GM12878 (cell line): ENCODE measurements around the gene RECK. TPM values are rescaled to one million over a fixed set of nuclear protein-coding genes. Genes with fewer than 3 reads are reported as not detected.

ENCODE experiments used
- ATAC-seq: fragments of 200-7000 bp; cut with Tn5 transposase; 3 replicates; pipeline ENCODE4 v1.9.1; 2020; ENCODE audit warnings: mild to moderate bottlenecking, moderate library complexity
- BruUV-seq: library from RNA; stranded (reverse); fragments of 400-500 nt; replicated peaks from 2 replicates; lab custom pipeline; 2021; lab: Mats Ljungman, UMichigan
- CTCF ChIA-PET: fragments of 300-600 bp; sonication (Branson Sonifier 250); formaldehyde crosslinking; extraction: SDS; loops from one replicate; lab custom pipeline; 2021; ENCODE audit warnings: inconsistent platforms; lab: Yijun Ruan, JAX
- POLR2A ChIA-PET: fragments of 350-600 bp; formaldehyde crosslinking; extraction: SDS; loops from one replicate; lab custom pipeline; 2021; ENCODE audit warnings: inconsistent platforms; lab: Charles Lee
- RAD21 ChIA-PET: fragments of 300-600 bp; sonication (Branson Sonifier 250); formaldehyde crosslinking; loops from one replicate; lab custom pipeline; 2023; ENCODE audit warnings: antibody characterized with exemption; ENCODE audit not compliant: unreplicated experiment; lab: Charles Lee
- SMC1A ChIA-PET: fragments of 300-600 bp; sonication (Branson Sonifier 250); formaldehyde crosslinking; loops from one replicate; lab custom pipeline; 2023; ENCODE audit not compliant: unreplicated experiment, uncharacterized antibody; lab: Charles Lee
- DNase-seq: peaks from one replicate; pipeline ENCODE4 v3.0.0-alpha.2; 2011; ENCODE audit warnings: low read depth, low spot score
- FAIRE-seq: peaks from 3 replicates; lab custom pipeline; 2011; peaks lifted over from hg19 to GRCh38; lab: Jason Lieb, UNC
- H2AFZ ChIP-seq: 2 replicates; pipeline ENCODE4 v1.6.0; 2011; ENCODE audit warnings: low read depth, low read length, control low read depth; ENCODE audit not compliant: control insufficient read depth
- H3K27ac ChIP-seq: 2 replicates; pipeline ENCODE4 v1.5.1; 2011; ENCODE audit warnings: control low read depth; ENCODE audit not compliant: control insufficient read depth, insufficient read depth
- H3K27me3 ChIP-seq, 2 experiments: replicated peaks in 1 of 2; 2 replicates each; pipeline versions ENCODE4 v1.6.0 to v1.6.1; 2011; ENCODE audit warnings: low read length in 1 of 2; ENCODE audit not compliant: control insufficient read depth in 2 of 2, insufficient read depth in 2 of 2
- H3K36me3 ChIP-seq, 2 experiments: 2 replicates each; pipeline ENCODE4 v1.5.1; 2011; ENCODE audit warnings: low read length in 1 of 2; ENCODE audit not compliant: control insufficient read depth in 2 of 2, insufficient read depth in 2 of 2
- H3K4me1 ChIP-seq: 2 replicates; pipeline ENCODE4 v1.6.1; 2011; ENCODE audit warnings: mild to moderate bottlenecking, low read length, moderate library complexity, mixed read lengths; ENCODE audit not compliant: control insufficient read depth, insufficient read depth
- H3K4me2 ChIP-seq: 2 replicates; pipeline ENCODE4 v1.6.0; 2011; ENCODE audit warnings: control low read depth; ENCODE audit not compliant: control insufficient read depth, insufficient read depth
- H3K4me3 ChIP-seq: fragments of 200-600 bp; sonication (generic); 2 replicates; pipeline ENCODE4 v1.5.1; 2016
- H3K79me2 ChIP-seq: 2 replicates; pipeline ENCODE4 v1.6.0; 2011; ENCODE audit warnings: low read length; ENCODE audit not compliant: control insufficient read depth, insufficient read depth
- H3K9ac ChIP-seq: 2 replicates; pipeline ENCODE4 v1.8.0; 2011; ENCODE audit warnings: low read length, control low read depth, mixed read lengths; ENCODE audit not compliant: control insufficient read depth, insufficient read depth
- H3K9me3 ChIP-seq: replicated peaks from 3 replicates; pipeline ENCODE4 v1.5.1; 2011; ENCODE audit warnings: mild to moderate bottlenecking, low read length; ENCODE audit not compliant: control insufficient read depth, insufficient read depth
- H4K20me1 ChIP-seq: 2 replicates; pipeline ENCODE4 v1.6.0; 2011; ENCODE audit not compliant: control insufficient read depth, insufficient read depth
- ASH2L ChIP-seq: fragments of 300-600, 200-600 bp; sonication (generic); IDR thresholded peaks from 2 replicates; pipeline ENCODE4 v1.6.1; 2017; ENCODE audit warnings: low read depth, mild to moderate bottlenecking, borderline replicate concordance
- EP300 ChIP-seq, 2 experiments: fragments of 150-350 bp in 1 of 2; IDR thresholded peaks; 2 replicates each; pipeline ENCODE4 v1.6.1; 2011 to 2012; ENCODE audit warnings: low read depth in 2 of 2, low read length in 2 of 2, borderline replicate concordance in 1 of 2, improper control_type of control experiment in 1 of 2, inconsistent platforms in 1 of 2; ENCODE audit not compliant: control insufficient read depth in 1 of 2
- EZH2 ChIP-seq: IDR thresholded peaks from 2 replicates; pipeline ENCODE4 v1.6.1; 2012; ENCODE audit warnings: low read depth, mild to moderate bottlenecking, control low read depth, inconsistent platforms, low read length, borderline replicate concordance; ENCODE audit not compliant: control insufficient read depth
- FOXK2 ChIP-seq: fragments of 450-650 bp; IDR thresholded peaks from 2 replicates; pipeline ENCODE4 v1.6.1; 2017; ENCODE audit warnings: mild to moderate bottlenecking, moderate library complexity
- IKZF1 ChIP-seq: fragments of 450-650 bp; conservative IDR thresholded peaks from 2 replicates; pipeline ENCODE4 v1.6.1; 2017; ENCODE audit warnings: antibody characterized with exemption, mild to moderate bottlenecking
- NFYB ChIP-seq: IDR thresholded peaks from 2 replicates; pipeline ENCODE4 v1.6.1; 2011; ENCODE audit warnings: low read depth, mild to moderate bottlenecking, low read length, improper control_type of control experiment, moderate library complexity; ENCODE audit not compliant: insufficient read depth
- RAD51 ChIP-seq: fragments of 450-650 bp; IDR thresholded peaks from 2 replicates; pipeline ENCODE4 v1.6.1; 2016; ENCODE audit warnings: moderate library complexity, mild to moderate bottlenecking, inconsistent platforms
- TBL1XR1 ChIP-seq: IDR thresholded peaks from 2 replicates; pipeline ENCODE4 v1.6.1; 2012; ENCODE audit warnings: low read depth, low read length, improper control_type of control experiment
- TCF12 ChIP-seq: IDR thresholded peaks from 2 replicates; pipeline ENCODE4 v1.6.1; 2011; ENCODE audit warnings: low read depth, mild to moderate bottlenecking, low read length
- WGBS: methylation state at CpG from one replicate; pipeline ENCODE4 v1.1.6; 2016; ENCODE audit warnings: low lambda C conversion rate; ENCODE audit not compliant: insufficient replicate concordance, insufficient coverage; ENCODE audit errors: missing lambda C conversion rate; 5-methylcytosine and 5-hydroxymethylcytosine counted together
- in situ Hi-C: fragments of 300-500 bp; cut with MboI; formaldehyde crosslinking; loops from 9 replicates; pipeline ENCODE4 v1.14.3; 2018; ENCODE audit warnings: mixed read lengths
- intact Hi-C: fragments of 100-400 bp; cut with micrococcal nuclease; formaldehyde crosslinking; loops from one replicate; pipeline ENCODE4 v1.14.2; 2022; ENCODE audit not compliant: unreplicated experiment
- polyA plus RNA-seq, 11 experiments: library from polyadenylated mRNA; depleted of rRNA in 4 of 11; unstranded in 6 of 11; stranded (reverse) in 5 of 11; fragments of >200 nt; fragmentation: Nextera tagmentation in 4 of 11; fragmentation: Illumina TruSeq in 1 of 11; extraction: Ambion mirVana in 4 of 11; extraction: Trizol in 1 of 11; gene quantifications; 1 replicate in 1 of 11; 2 replicates in 10 of 11; pipeline versions ENCODE4 v1.2.1 to v1.2.3, GENCODE V29; 2011 to 2016; ENCODE audit warnings: inconsistent platforms in 2 of 11, missing spikeins in 2 of 11, low read depth in 1 of 11
- total RNA-seq, 4 experiments: library from RNA; depleted of rRNA in 3 of 4; stranded (reverse); fragments of >200 nt in 3 of 4; fragmentation: Illumina TruSeq in 1 of 4; extraction: Trizol in 1 of 4; gene quantifications; 2 replicates each; pipeline versions ENCODE4 v1.2.1 to v1.2.3, GENCODE V29; 2013 to 2021

Gene RECK
- total and polyA plus RNA-seq, 10 of the 15 experiments (the other 5 are each of a cell fraction or from before 2014, with no cell fraction given), result 0.02 to 0.40 (median 0.13) TPM

DNA sequence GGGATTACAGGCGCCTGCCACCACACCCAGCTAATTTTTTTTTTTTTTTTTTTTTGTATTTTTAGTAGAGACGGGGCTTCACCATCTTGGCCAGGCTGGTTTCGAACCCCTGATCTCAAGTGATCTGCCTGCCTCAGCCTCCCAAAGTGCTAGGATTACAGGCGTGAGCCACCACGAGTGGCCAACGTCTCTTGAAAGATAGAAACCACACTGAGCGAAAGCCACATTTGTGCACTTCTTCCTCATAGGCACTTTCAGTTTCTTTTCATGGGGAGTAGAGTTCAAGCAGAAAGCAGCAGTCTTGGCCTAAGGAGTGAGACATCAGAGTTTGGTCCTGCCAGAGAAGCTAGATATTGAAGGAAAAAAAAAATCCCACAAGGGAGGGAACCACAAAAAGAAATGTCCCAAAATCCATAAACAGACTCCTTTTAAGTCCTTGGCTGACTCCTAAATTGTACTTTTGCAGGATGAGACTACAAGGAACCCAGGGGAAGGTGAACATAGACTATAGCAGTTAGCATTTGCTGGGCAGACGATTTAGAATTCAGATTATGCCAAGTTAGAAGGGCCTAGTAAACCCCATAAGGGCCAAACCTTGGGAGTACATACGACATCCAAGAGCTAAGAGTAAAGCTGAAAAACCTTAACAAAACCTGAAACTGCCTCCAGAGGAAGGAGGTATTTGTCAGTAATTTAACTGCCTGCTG, 55.9 kb downstream of the RECK start (continued):
- TF ChIP-seq EZH2 (no peak), ASH2L (no peak), IKZF1 (no peak), EP300 (IDR thresholded peaks at IDR 0.05; ENCODE audit: borderline replicate concordance in 1 of 2, control insufficient read depth in 1 of 2, low read depth in 2 of 2, low read length in 2 of 2) (no peak), TBL1XR1 (no peak), TCF12 (no peak), RAD51 (no peak)

DNA sequence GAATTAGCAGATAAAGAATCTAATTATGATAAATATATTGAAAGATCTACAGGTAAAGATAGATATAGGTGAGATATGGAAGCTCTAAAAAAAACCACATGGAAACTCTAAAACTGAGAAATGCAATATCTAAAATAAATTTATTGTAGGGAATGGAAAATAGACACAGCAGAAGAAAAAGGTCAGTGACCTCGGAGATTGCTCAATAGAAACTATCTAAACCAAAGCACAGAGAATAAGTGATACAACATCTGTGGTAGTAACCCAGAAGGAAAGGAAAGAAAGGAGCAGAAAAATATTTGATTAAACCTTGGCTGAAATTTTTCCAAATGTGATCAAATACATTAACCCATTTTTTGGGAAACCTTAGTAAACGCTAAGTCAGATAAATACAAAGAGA, 56.7 kb downstream of the RECK start:
- intact Hi-C loops, result no loop called here

More for the DNA sequence above, 56.7 kb downstream of the RECK start:
- H2AFZ ChIP-seq, result no peak overlapping the region
- 100% methylated on average over 2 of the region's 2 CpGs for WGBS
- no peak overlapping the region for H3K4me2 ChIP-seq
- H3K4me1 ChIP-seq, result peaks cover 5% of the 10 kb centered on the region
- RAD21 ChIA-PET, result interaction anchor here (0.9 kb wide), 1 partner anchor 8 kb away, joined by 4 read pairs; no protein-coding TSS in a partner anchor
- no TSS peak for BruUV-seq
- no peak overlapping the region for H3K4me3 ChIP-seq
- no peak for TF ChIP-seq FOXK2
- no peak for TF ChIP-seq NFYB
- SMC1A ChIA-PET, result interaction anchor here (1.9 kb wide), 1 partner anchor 8 kb away, joined by 5 read pairs; no protein-coding TSS in a partner anchor
- no peaks in the 10 kb centered on the region for H3K79me2 ChIP-seq
- POLR2A ChIA-PET, result no interaction called here
- no peaks in the 10 kb centered on the region for H4K20me1 ChIP-seq
- no peak for DNase-seq
- in situ Hi-C loops, result no loop called here
- no peak for FAIRE-seq
- no peaks in the 10 kb centered on the region for H3K27me3 ChIP-seq
- no peak for ATAC-seq
- no peak overlapping the region for H3K27ac ChIP-seq
- H3K9ac ChIP-seq, result no peak overlapping the region
- no peaks in the 10 kb centered on the region; the same call in 2 of the 3 replicates for H3K9me3 ChIP-seq
- CTCF ChIA-PET, result interaction anchor here (1.1 to 1.2 kb wide), 2 partner anchors 8 to 138 kb away, joined by 3 to 4 read pairs; no protein-coding TSS in a partner anchor
- H3K36me3 ChIP-seq, result no peaks in the 10 kb centered on the region
